Measurements from ENCODE around the gene SLC1A7.
"Not testable (repeated sequence)": the region's sequence is repeated elsewhere in the genome, so short reads cannot be mapped to it uniquely, and the experiment has no call there.

Gene SLC1A7

GRCh38 chr1:53142226-53142853 lies at the start of gene SLC1A7:
Gene SLC1A7 (minus strand): TSS chr1:53142638. CDS start chr1:53142449, 189 bp downstream.
- DNase-seq: no peak

- DNase-seq: no peak
Measured at GRCh38 chr1:53190210-53190611, 47.8 kb upstream of the SLC1A7 start.

- no peak for DNase-seq
Measured at GRCh38 chr1:53189061-53189460, 46.6 kb upstream of the SLC1A7 start.

GRCh38 chr1:53188099-53188498 lies 45.7 kb upstream of the SLC1A7 start:
- DNase-seq: no peak

- no peak for DNase-seq
Measured at GRCh38 chr1:53187401-53187800, 45.0 kb upstream of the SLC1A7 start.

GRCh38 chr1:53186533-53186932 lies 44.1 kb upstream of the SLC1A7 start:
- DNase-seq: no peak

- DNase-seq: not testable (repeated sequence)
Measured at GRCh38 chr1:53185955-53186297, 43.5 kb upstream of the SLC1A7 start.

- DNase-seq: no peak
Measured at GRCh38 chr1:53183095-53183990, 40.9 kb upstream of the SLC1A7 start.

- no peak for DNase-seq
Measured at GRCh38 chr1:53182716-53183094, 40.3 kb upstream of the SLC1A7 start.

- DNase-seq: peak in 43 of 51 donors; percentile 3 to 80 (median 41)
Measured at GRCh38 chr1:53182111-53182593, 39.7 kb upstream of the SLC1A7 start.

- no peak for DNase-seq
Measured at GRCh38 chr1:53180951-53181350, 38.5 kb upstream of the SLC1A7 start.

- DNase-seq: no peak
Measured at GRCh38 chr1:53180226-53180625, 37.8 kb upstream of the SLC1A7 start.

- DNase-seq: peak in 11 of 51 donors; percentile 1 to 14 (median 7)
Measured at GRCh38 chr1:53176452-53177208, 34.2 kb upstream of the SLC1A7 start.

GRCh38 chr1:53174971-53175913 lies 32.8 kb upstream of the SLC1A7 start:
- DNase-seq: no peak

- no peak for DNase-seq
Measured at GRCh38 chr1:53172426-53173128, 30.1 kb upstream of the SLC1A7 start.

- no peak for DNase-seq
Measured at GRCh38 chr1:53166912-53167311, 24.5 kb upstream of the SLC1A7 start.

GRCh38 chr1:53166366-53166765 lies 23.9 kb upstream of the SLC1A7 start:
- DNase-seq: no peak

- no peak for DNase-seq
Measured at GRCh38 chr1:53165408-53165961, 23.0 kb upstream of the SLC1A7 start.

- no peak for DNase-seq
Measured at GRCh38 chr1:53163291-53163768, 20.9 kb upstream of the SLC1A7 start.

GRCh38 chr1:53162621-53163020 lies 20.2 kb upstream of the SLC1A7 start:
- no peak for DNase-seq
